ENCODE measurements around the gene GNAZ.

DNA sequence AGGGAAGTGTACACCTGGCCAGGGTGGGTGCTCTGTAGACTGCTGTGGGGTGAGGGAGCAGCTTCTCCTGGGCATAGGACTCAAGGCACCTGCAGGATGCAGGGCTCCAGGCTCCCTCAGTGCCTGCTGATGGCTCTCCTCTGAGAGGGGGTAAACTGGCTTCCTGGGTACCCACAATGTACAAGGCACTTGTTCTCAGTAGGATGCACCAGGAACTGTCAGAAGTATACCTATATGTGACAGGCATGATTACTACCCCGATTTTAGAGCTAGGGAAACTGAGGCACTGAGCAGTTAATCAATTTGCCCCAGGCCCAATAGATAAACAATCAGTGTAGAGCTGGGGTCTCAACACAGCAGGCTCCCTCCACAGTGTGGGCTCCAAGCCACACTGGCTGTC is 31.4 kb upstream of the GNAZ start:
- TF ChIP-seq, protein P1, sequence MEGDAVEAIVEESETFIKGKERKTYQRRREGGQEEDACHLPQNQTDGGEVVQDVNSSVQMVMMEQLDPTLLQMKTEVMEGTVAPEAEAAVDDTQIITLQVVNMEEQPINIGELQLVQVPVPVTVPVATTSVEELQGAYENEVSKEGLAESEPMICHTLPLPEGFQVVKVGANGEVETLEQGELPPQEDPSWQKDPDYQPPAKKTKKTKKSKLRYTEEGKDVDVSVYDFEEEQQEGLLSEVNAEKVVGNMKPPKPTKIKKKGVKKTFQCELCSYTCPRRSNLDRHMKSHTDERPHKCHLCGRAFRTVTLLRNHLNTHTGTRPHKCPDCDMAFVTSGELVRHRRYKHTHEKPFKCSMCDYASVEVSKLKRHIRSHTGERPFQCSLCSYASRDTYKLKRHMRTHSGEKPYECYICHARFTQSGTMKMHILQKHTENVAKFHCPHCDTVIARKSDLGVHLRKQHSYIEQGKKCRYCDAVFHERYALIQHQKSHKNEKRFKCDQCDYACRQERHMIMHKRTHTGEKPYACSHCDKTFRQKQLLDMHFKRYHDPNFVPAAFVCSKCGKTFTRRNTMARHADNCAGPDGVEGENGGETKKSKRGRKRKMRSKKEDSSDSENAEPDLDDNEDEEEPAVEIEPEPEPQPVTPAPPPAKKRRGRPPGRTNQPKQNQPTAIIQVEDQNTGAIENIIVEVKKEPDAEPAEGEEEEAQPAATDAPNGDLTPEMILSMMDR (IDR thresholded peaks at IDR 0.05), result no peak
- TF ChIP-seq POLR2A (IDR thresholded peaks at IDR 0.05), result no peak

All from esophagus squamous epithelium (tissue), 4 donors.